T47D (cell line): ENCODE data around the gene JAK2.

Source experiments
- DNase-seq, 2 experiments: peaks; one replicate each; pipeline versions ENCODE4 v3.0.0 to v3.0.0-alpha.2; 2011 to 2012; ENCODE audit warnings: low read depth in 1 of 2, low spot score in 1 of 2
- JUND ChIP-seq: IDR thresholded peaks from 2 replicates; pipeline ENCODE4 v1.6.1; 2012; ENCODE audit warnings: low read depth
- in situ Hi-C: cut with HindIII; loops from 2 replicates; pipeline ENCODE4 v1.10.0; 2016; ENCODE audit warnings: low sequenced_read_pairs, low pct_unique_long_range_greater_than_20kb

JAK2 gene

DNA sequence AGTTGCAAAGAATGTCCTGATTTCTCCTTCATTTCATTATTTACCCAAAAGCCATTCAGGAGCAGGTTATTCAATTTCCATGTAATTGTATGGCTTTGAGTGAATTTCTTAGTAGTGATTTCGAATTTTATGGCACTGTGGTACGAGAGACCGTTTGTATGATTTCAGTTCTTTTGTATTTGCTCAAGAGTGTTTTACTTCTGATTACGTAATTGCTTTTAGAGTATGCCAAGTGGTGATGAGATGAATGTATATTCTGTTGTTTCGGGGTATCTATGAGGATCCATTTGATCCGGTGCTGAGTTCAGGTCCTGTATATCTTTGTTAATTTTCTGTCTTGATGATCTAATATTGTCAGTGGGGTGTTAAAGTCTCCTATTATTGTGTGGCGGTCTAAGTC lies 159.1 kb downstream of the JAK2 start:
- DNase-seq: no peak
- no peak for TF ChIP-seq JUND
- in situ Hi-C loops: no loop called here

DNA sequence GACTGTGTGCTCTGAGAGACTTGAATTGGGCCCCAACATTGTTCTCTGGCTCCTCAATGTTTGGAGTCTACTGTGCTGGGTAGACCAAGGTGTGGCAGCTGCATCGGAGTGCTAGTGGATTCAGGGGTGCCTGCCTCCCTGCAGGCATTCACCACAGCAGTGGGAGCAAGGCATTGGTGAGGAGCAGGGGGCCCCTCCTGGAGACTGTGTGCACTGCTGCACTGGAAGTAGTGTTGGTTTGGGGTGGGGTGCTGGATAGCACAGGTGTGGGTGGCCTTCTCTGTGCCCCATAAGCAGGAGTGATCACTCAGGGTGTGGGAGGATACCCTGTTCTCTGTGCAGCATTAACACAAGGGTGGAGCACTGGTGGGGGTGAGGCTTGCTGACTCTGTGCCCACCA lies 161.2 kb downstream of the JAK2 start:
- DNase-seq: no peak
- in situ Hi-C loops: no loop called here
- TF ChIP-seq JUND: no peak
